A549 (cell line): ENCODE measurements around the gene CTNNA3.

Experiments
- CHD2 ChIP-seq: fragments of 150-350 bp; IDR thresholded peaks from 2 replicates; pipeline ENCODE4 v1.6.1; 2014; ENCODE audit warnings: low read length; ENCODE audit not compliant: partially characterized antibody
- JUNB ChIP-seq: fragments of >200 bp; sonication (Bioruptor Twin); formaldehyde crosslinking; IDR thresholded peaks from 2 replicates; pipeline ENCODE4 v1.6.1; 2016
- MYC ChIP-seq: IDR thresholded peaks from 2 replicates; pipeline ENCODE4 v1.6.1; 2012; ENCODE audit warnings: mild to moderate bottlenecking, inconsistent platforms, low read length, improper control_type of control experiment, borderline replicate concordance
- POLR2A ChIP-seq: IDR thresholded peaks from 2 replicates; pipeline ENCODE4 v1.6.1; 2012; ENCODE audit warnings: mild to moderate bottlenecking, low read length
- POLR2AphosphoS2 ChIP-seq: conservative IDR thresholded peaks from 2 replicates; pipeline ENCODE4 v1.6.1; 2012; ENCODE audit warnings: low read length, improper control_type of control experiment, inconsistent platforms
- RFX5 ChIP-seq: fragments of 450-650 bp; IDR thresholded peaks from 2 replicates; pipeline ENCODE4 v1.7.1; 2014; ENCODE audit warnings: antibody characterized with exemption, mild to moderate bottlenecking, moderate library complexity
- SMC3 ChIP-seq: fragments of >200 bp; sonication (Bioruptor Twin); formaldehyde crosslinking; IDR thresholded peaks from 3 replicates; pipeline ENCODE4 v1.6.1; 2018; ENCODE audit warnings: inconsistent platforms
- TF ChIP-seq, protein P1 (sequence below): fragments of >200 bp; sonication (Bioruptor Twin); formaldehyde crosslinking; IDR thresholded peaks from 3 replicates; pipeline ENCODE4 v1.5.1; 2016

- TF ChIP-seq, protein P1, sequence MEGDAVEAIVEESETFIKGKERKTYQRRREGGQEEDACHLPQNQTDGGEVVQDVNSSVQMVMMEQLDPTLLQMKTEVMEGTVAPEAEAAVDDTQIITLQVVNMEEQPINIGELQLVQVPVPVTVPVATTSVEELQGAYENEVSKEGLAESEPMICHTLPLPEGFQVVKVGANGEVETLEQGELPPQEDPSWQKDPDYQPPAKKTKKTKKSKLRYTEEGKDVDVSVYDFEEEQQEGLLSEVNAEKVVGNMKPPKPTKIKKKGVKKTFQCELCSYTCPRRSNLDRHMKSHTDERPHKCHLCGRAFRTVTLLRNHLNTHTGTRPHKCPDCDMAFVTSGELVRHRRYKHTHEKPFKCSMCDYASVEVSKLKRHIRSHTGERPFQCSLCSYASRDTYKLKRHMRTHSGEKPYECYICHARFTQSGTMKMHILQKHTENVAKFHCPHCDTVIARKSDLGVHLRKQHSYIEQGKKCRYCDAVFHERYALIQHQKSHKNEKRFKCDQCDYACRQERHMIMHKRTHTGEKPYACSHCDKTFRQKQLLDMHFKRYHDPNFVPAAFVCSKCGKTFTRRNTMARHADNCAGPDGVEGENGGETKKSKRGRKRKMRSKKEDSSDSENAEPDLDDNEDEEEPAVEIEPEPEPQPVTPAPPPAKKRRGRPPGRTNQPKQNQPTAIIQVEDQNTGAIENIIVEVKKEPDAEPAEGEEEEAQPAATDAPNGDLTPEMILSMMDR = no peak
- no peak for TF ChIP-seq JUNB
- no peak for TF ChIP-seq POLR2AphosphoS2
- TF ChIP-seq POLR2A = no peak
- no peak for TF ChIP-seq CHD2
- no peak for TF ChIP-seq SMC3
- TF ChIP-seq RFX5 = no peak
- no peak for TF ChIP-seq MYC
Measured at GRCh38 chr10:66604195-66604594, 1091.8 kb downstream of the CTNNA3 start.
